Stimulated activated CD4-positive, alpha-beta T cell treated with anti-CD3 and anti-CD28 coated beads, Interleukin-1b, Interleukin-23, amount 100 ng/mL, for 4 hours (primary cell): ENCODE data around the gene DAGLA.
A peak's percentile ranks its signal among the peaks of the same experiment; 100 is the strongest.

Experiments
- DNase-seq, 2 donors: peaks; one replicate each; pipeline ENCODE4 v3.0.0-alpha.2; 2020; ENCODE audit warnings: low read depth in 2 of 2

DAGLA gene

DNA sequence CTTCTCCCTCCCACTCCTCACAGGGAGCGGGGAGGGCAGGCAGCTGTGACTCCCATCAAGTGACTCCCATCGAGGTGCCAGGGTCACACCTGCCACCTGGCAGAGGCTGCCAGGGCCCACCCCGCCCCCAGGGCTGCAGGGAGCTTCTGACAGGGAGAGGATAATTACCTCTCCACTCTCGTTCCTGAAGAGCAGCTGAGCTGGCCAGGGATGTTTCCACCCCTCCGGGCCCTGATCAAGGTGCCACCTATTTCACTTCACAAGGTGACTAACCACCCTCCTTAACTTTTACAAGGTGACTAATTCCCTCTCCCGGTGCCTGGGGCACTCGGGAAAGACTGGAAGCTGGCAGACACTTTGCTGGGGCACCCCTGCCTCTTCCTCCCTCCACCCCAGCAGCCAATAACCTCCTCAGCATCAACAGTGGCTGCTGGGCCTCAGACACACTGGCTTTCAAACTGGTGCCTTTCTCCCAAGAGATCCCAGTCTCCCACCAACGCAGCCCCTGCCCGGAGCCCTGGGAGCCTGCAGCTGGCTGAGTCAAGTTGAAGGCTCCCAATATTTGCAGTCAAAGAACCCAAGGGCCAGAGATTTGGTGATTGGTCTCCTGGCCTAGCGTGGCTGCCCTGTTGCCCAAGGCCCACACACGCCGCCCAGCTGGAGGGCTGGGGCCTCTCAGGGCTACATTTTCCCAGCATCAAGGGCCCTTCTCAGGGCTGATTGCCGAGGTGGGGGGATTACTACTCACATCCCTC lies 50.2 kb downstream of the DAGLA start:
- no peak for DNase-seq

GRCh38 chr11:61731211-61731951 lies 51.2 kb downstream of the DAGLA start:
- DNase-seq, result no peak

DNA sequence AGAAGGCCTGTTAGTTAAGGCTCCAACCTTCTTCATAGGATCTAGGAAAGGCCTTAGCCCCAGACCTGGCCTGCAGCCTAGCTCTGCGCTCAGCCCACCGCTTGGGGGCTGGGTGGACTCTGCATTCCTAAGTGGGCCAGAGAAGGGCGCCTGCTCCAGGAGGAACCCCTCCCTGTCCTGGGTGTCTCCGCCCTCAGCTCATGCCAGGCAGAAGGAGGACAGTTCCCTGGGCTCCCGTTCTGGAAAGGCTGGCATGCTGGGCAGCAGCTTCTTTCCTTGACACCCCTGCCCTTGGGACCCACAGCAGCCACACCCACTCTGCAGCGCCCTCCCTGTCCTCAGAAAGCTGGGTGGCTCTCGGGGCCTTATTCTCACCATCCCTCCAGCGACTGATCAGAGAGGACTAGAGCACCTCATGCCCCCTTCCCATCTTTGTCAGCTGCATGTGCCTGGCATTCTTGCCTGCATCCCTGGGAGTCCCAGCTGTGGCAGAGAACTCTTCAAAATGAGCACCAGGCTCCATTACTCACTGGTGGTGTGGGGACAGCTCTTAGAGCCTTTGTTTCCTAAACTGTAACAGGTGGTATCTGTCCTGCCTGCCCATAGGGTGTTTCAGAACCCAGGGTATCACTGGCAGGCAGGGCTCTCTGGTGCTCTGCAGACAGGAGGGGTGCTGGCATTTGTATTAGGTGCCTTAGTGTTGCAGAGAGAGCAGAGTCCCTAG lies 51.9 kb downstream of the DAGLA start:
- no peak for DNase-seq

DNA sequence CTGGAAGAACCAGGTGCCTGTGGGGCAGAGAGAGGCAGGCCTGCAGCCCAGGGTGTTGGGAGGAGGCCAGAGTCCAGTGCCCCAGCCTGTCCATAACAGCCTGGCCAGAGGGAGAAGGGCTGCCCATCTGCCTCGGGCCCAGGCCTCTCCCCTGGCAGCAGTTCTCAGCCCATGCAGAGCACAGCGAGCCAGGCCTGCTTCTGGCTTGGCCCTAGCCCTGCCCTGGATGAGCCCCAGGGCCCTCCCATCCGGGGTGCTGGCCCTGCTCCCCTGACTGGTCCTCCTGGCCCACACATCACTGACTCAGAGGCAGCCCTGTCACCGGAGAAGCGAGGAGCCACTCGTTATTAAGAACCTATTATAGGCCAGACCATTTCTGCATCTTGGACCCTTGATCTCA lies 52.5 kb downstream of the DAGLA start:
- DNase-seq, result no peak

DNA sequence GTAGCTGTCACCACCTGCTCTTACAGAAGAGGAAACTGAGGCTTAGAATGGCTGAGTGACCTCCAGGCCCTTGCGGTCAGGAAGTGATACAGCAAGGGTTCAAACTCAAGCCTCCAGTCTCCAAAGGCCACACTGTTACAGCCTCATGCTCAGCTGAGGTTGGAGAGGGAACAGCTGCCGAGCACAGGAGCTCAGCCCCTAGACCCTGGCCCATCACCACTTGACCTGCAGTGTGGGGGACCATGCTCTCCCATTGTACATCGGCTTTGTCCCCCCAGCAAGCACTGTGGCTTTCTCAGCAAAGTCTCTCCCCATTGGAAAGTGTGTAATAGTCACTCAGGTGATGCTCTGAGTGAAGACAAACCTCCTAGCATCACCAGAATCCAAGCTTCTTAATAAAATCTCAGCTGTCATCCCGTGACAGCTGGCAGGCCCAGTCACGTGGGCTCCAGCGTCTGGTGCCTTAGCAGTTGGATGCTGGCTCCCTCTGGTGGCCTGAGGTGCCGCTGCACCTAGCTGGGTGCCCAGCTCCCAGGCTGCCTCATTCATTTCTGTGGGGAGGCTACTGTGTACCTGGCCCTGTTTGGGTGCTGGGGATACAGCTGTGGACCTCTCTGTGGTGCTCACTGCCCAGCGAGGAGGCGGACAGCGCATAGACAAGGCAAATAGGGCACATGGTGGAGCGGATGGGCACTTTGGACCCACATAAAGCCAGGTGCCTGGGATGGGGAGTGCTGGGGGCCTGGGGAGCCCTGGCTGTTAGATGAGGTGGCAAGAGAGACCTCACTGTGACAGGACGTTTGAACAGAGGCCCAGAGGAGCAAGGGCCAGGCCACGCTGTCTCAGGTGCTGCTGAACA lies 53.2 kb downstream of the DAGLA start:
- peak; percentile 75 to 79 for DNase-seq

DNA sequence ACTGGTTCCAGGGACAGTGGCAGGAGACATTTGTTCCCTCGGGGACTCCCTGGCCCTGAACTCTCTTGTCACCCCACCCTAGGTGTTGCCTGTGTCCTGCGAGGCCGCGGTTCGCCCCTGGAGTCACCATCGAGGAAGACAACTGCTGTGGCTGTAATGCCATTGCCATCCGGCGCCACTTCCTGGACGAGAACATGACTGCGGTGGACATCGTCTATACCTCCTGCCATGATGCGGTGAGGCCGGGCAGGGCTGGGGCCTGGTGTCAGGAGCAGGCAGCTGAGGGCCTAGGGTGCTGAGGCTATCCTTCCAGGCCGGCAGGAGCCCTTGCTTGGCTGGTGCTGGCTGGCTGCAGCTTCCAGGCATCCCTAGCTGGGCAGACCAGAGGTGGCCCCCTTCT lies 54.6 kb downstream of the DAGLA start:
- no peak for DNase-seq

- DNase-seq, result no peak
These were observed 55.2 kb downstream of the DAGLA start for GRCh38 chr11:61735391-61735790.

DNA sequence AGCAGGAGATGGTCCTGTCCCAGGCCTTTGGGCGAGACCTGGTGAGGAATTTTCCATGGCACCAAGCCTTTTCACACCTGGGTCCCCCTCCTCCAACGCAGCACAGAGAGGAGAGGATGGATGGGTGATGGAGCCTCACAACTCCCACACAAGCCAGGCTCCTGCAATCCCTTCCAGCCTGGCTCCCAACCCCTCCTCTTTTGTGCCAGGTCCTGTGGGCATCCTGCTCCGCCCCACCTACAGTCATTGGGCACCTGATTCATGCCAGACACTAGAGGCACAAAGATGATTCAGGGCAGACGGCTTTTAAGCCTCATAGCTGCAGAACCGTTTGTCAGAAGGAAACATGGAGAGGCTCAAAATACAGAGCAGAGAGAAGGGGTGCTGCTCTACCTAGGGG lies 56.1 kb downstream of the DAGLA start:
- no peak for DNase-seq

GRCh38 chr11:61737131-61737530 lies 56.9 kb downstream of the DAGLA start:
- DNase-seq, result no peak

- no peak for DNase-seq
These were observed 57.6 kb downstream of the DAGLA start for GRCh38 chr11:61737636-61738386.

GRCh38 chr11:61738776-61739175 lies 58.6 kb downstream of the DAGLA start:
- no peak for DNase-seq

DNA sequence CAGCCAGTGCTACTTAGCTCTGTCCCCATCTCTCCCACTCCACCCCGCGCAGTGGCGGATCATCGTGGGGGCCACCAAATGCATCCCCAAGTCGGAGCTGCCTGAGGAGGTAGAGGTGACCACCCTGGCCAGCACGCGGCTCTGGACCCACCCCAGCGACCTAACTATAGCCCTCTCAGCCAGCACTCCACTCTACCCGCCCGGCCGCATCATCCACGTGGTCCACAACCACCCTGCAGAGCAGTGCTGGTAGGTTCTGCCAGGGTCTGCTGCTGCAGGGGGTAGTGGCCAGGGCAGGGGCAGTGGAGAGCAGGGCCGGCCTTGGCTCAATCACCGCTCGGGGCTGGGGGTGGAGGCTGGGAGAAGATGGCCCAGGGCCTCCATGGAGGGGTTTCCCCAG lies 59.2 kb downstream of the DAGLA start:
- no peak for DNase-seq

DNA sequence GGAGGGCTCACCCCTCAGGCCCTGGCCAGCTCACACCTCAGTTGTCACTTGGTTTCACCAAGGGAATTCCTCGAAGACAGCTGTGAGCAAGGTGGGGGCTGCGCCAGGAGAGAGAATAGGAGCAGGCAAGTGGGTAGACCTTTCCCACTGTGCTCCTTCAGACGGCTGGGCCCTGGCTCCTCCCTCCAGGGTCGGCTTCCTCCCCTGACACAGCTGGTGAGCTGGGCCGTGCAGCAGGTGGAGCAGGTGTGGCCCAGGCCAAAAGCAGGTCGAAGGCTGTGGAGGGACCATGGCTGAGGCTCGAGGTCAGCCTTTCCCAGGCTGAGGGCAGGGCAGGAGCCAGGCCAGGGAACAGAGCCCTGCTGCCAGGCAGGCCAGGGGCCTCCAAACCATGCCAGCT lies 59.8 kb downstream of the DAGLA start:
- no peak for DNase-seq

GRCh38 chr11:61742391-61742790 lies 62.2 kb downstream of the DAGLA start:
- DNase-seq, result no peak

DNA sequence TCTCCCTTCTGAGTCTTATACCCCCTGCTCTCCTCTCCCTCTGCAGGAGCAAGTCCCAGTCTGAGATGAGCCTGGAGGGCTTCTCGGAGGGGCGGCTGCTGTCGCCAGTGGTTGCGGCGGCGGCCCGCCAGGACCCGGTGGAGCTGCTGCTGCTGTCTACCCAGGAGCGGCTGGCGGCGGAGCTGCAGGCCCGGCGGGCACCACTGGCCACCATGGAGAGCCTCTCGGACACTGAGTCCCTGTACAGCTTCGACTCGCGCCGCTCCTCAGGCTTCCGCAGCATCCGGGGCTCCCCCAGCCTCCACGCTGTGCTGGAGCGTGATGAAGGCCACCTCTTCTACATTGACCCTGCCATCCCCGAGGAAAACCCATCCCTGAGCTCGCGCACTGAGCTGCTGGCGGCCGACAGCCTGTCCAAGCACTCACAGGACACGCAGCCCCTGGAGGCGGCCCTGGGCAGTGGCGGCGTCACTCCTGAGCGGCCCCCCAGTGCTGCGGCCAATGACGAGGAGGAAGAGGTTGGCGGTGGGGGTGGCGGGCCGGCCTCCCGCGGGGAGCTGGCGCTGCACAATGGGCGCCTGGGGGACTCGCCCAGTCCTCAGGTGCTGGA lies 63.4 kb downstream of the DAGLA start:
- no peak for DNase-seq

DNA sequence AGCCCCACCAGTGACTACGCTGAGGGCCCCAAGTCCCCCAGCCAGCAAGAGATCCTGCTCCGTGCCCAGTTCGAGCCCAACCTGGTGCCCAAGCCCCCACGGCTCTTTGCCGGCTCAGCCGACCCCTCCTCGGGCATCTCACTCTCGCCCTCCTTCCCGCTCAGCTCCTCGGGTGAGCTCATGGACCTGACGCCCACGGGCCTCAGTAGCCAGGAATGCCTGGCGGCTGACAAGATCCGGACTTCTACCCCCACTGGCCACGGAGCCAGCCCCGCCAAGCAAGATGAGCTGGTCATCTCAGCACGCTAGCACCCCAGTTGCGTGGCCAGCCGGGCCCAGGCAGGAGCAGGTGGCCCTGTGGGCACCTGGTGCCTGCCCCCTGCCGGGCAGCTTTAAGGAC lies 64.0 kb downstream of the DAGLA start:
- DNase-seq, result no peak

GRCh38 chr11:61744609-61745156 lies 64.5 kb downstream of the DAGLA start:
- DNase-seq, result no peak

GRCh38 chr11:61745781-61746441 lies 65.7 kb downstream of the DAGLA start:
- DNase-seq, result no peak

DNA sequence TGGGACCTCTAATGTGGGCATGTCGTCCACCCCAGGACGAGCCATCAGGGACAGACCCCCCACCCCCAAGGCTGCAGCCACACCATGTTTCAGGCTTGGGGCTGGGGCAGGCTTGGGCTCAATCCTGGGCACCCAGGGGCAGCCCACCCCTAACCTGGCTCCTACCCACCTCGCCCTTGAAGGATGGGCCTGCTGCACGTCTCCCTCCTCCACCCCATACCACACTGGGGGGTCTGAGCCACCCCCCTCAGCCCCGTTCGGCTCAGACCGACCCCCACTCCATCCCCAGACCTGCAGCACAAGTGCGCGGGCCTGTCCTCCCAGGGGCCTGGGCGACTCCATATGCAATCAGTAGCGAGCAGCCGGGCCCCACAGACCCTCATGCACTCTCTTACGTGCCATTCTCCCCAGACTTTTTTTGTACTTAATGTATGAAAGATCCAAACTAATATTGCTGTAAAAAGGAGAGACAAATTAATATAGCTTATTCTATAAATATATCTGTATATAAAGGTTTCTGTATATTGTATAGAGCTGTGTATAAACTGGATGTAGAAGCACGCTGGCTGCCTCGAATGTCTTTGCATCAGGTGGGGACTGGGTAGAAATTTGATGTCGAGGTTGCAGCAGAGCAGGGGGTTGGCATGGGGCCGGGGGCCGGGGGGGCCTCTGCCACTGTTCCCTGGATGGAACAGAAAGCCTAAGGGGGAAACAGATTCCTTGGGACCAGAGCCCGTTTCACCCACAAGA lies 66.4 kb downstream of the DAGLA start:
- DNase-seq, result no peak
